Esophagus squamous epithelium (tissue), 5 donors: Measurements from ENCODE around the gene SCOC. TPM values are rescaled to one million over a fixed set of nuclear protein-coding genes. Genes with fewer than 3 reads are reported as not detected.

Source experiments
- DNase-seq: peaks from one replicate; lab custom pipeline; 2025; lab: John Stamatoyannopoulos, UW
- H3K27ac ChIP-seq, 4 donors: fragments of 200-600 bp; sonication (generic); one replicate each; pipeline ENCODE4 v1.5.1; 2016 to 2019; ENCODE audit warnings: mild to moderate bottlenecking in 1 of 4
- H3K27me3 ChIP-seq, 4 donors: fragments of 200-600 bp; sonication (generic); 1 replicate in 3 of 4; 2 replicates in 1 of 4; pipeline versions ENCODE4 v1.5.1 to v1.6.0; 2017 to 2021; ENCODE audit warnings: antibody characterized with exemption in 1 of 4
- H3K36me3 ChIP-seq, 3 donors: fragments of 200-600 bp; sonication (generic); one replicate each; pipeline ENCODE4 v1.5.1; 2016 to 2019
- H3K4me1 ChIP-seq, 3 donors: fragments of 200-600 bp; sonication (generic); one replicate each; pipeline ENCODE4 v1.5.1; 2017 to 2019
- H3K4me3 ChIP-seq, 4 donors: fragments of 200-600 bp; sonication (generic); 1 replicate in 3 of 4; 2 replicates in 1 of 4; pipeline ENCODE4 v1.5.1; 2016 to 2019; ENCODE audit warnings: mild to moderate bottlenecking in 2 of 4, moderate library complexity in 1 of 4
- H3K9me3 ChIP-seq, 3 donors: fragments of 200-600 bp; sonication (generic); one replicate each; pipeline ENCODE4 v1.5.1; 2016 to 2019
- POLR2A ChIP-seq, 4 donors: fragments of 450-650 bp; IDR thresholded peaks; one replicate each; pipeline ENCODE4 v1.6.1; 2017; ENCODE audit warnings: antibody characterized with exemption in 4 of 4, mild to moderate bottlenecking in 4 of 4, moderate library complexity in 3 of 4
- WGBS, 2 donors: methylation state at CpG; one replicate each; pipeline ENCODE4 v1.1.5; 2018; 5-methylcytosine and 5-hydroxymethylcytosine counted together
- intact Hi-C: fragments of 100-400 bp; cut with DNase I; formaldehyde crosslinking; loops from one replicate; pipeline ENCODE4 v1.15.0; 2022
- total RNA-seq, 4 donors: library from RNA; depleted of rRNA; stranded (reverse); fragments of >200 nt; gene quantifications; one replicate each; pipeline ENCODE4 v1.1.0, GENCODE V29; 2016
- TF ChIP-seq, protein P1 (sequence below), 6 experiments: fragments of 450-650 bp in 4 of 6; fragments of 200-600 bp in 2 of 6; sonication (generic) in 2 of 6; IDR thresholded peaks; one replicate each; pipeline ENCODE4 v1.5.1; 2016 to 2019; ENCODE audit warnings: antibody characterized with exemption in 6 of 6, mild to moderate bottlenecking in 4 of 6, moderate library complexity in 4 of 6
- donor health status: DM: yes; HTN: yes; CAD: no.

SCOC gene
- total RNA-seq, 4 donors from 2014 or later = 39.1 to 73.6 (median 50.8) TPM

DNA sequence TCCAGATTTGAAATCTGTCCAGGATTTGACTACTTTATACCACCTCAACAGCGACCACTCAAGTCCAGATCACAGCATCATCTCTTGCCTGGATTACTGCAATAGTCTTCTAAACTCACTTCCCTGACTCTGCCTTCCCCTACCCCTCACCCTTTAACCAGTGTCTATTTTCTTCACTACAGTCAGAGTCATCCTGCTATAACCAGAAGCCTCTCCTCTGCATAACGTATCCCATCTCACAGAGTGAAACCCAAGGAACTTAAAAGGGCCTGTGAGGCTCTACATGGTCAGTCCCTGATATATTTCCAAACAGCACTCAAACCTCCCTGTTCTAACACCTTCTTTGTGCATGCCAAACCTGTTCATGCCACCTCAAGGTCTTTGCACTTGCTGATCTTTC lies 40.7 kb upstream of the SCOC start:
- Histone ChIP-seq H3K4me3 (no peak overlapping the region), H3K36me3 (no peaks in the 10 kb centered on the region), H3K27ac (no peak overlapping the region), H3K4me1 (peaks cover 0 to 4% (median 0%) of the 10 kb centered on the region in 3 donors), H3K9me3 (no peaks in the 10 kb centered on the region), H3K27me3 (no peaks in the 10 kb centered on the region)
- 82% methylated on average over 2 of the region's 2 CpGs for WGBS, 2 donors
- intact Hi-C loops = no loop called here
- no peak for TF ChIP-seq POLR2A (IDR thresholded peaks at IDR 0.05)
- no peak for DNase-seq

DNA sequence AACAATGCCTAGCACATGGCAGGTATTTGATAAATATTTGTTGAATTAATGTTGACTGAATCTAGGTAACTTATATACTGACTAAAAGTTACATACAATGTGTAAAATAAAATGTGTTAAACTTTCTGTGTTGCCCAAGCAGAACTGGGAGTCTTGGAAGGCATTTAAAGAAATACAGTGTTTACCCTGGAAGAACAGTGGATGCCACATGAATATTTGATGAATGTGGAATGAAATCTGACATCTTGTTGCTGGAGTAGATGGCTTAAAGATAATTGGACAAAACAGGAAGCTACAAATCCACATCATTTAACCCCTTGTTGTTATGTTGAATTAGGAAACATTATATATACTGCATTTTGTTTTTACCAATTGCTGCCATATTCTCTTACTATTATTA lies 39.9 kb upstream of the SCOC start:
- Histone ChIP-seq H3K27ac (no peak overlapping the region), H3K4me1 (peaks cover 0 to 4% (median 0%) of the 10 kb centered on the region in 3 donors), H3K4me3 (no peak overlapping the region), H3K9me3 (no peaks in the 10 kb centered on the region), H3K27me3 (no peaks in the 10 kb centered on the region), H3K36me3 (no peaks in the 10 kb centered on the region)
- intact Hi-C loops = no loop called here
- DNase-seq = no peak
- TF ChIP-seq, protein P1, sequence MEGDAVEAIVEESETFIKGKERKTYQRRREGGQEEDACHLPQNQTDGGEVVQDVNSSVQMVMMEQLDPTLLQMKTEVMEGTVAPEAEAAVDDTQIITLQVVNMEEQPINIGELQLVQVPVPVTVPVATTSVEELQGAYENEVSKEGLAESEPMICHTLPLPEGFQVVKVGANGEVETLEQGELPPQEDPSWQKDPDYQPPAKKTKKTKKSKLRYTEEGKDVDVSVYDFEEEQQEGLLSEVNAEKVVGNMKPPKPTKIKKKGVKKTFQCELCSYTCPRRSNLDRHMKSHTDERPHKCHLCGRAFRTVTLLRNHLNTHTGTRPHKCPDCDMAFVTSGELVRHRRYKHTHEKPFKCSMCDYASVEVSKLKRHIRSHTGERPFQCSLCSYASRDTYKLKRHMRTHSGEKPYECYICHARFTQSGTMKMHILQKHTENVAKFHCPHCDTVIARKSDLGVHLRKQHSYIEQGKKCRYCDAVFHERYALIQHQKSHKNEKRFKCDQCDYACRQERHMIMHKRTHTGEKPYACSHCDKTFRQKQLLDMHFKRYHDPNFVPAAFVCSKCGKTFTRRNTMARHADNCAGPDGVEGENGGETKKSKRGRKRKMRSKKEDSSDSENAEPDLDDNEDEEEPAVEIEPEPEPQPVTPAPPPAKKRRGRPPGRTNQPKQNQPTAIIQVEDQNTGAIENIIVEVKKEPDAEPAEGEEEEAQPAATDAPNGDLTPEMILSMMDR (IDR thresholded peaks at IDR 0.05) = no peak
- no peak for TF ChIP-seq POLR2A (IDR thresholded peaks at IDR 0.05)

DNA sequence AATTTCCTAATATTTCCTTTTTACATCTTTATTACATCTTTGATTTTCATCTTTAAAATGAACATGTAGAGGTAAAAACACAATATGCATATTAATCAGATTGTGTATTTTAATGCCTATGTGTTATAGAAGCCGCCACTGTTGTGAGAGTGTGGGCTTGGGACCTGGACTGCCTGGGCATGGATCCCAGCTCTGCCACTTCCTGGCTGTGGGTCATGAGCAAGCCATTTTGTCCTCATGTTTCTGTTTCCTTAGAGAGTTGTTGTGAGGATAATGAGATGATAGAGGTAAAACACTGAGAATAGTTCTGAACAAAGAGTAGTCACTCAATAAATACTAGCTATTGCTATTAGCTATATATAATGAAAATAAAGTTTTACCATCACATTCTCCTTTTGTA lies 38.4 kb upstream of the SCOC start:
- Histone ChIP-seq H3K4me1 (peaks cover 0 to 4% (median 0%) of the 10 kb centered on the region in 3 donors), H3K4me3 (no peak overlapping the region), H3K36me3 (no peaks in the 10 kb centered on the region), H3K9me3 (no peaks in the 10 kb centered on the region), H3K27me3 (no peaks in the 10 kb centered on the region), H3K27ac (no peak overlapping the region)
- TF ChIP-seq POLR2A (IDR thresholded peaks at IDR 0.05) = no peak
- TF ChIP-seq, protein P1 (IDR thresholded peaks at IDR 0.05) = no peak
- intact Hi-C loops = no loop called here
- 67 to 88% methylated on average over 1 of the region's 1 CpG for WGBS, 2 donors
- DNase-seq = no peak

DNA sequence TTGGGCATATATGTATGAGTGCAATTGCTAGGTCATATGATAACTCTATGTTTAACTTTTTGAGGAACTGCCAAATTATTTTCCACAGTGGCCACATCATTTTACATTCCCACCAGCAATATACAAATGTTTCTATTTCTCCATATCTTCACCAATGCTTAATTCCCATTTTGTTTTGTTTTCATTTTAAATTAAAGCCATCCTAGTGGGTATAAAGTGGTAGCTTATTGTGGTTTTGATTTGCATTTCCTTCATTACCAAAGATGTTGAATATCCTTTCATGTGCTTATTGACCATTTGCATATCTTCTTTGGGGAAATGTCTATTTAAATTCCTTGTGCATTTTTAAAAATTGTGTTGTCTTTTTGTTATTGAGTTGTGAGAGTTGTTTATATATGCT lies 36.7 kb upstream of the SCOC start:
- H3K27ac ChIP-seq = no peak overlapping the region
- H3K36me3 ChIP-seq = no peaks in the 10 kb centered on the region
- no peak for DNase-seq
- no peaks in the 10 kb centered on the region for H3K9me3 ChIP-seq
- peaks cover 0 to 4% (median 0%) of the 10 kb centered on the region in 3 donors for H3K4me1 ChIP-seq
- intact Hi-C loops = no loop called here
- TF ChIP-seq, protein P1 (IDR thresholded peaks at IDR 0.05) = no peak
- H3K27me3 ChIP-seq = no peaks in the 10 kb centered on the region
- H3K4me3 ChIP-seq = no peak overlapping the region

DNA sequence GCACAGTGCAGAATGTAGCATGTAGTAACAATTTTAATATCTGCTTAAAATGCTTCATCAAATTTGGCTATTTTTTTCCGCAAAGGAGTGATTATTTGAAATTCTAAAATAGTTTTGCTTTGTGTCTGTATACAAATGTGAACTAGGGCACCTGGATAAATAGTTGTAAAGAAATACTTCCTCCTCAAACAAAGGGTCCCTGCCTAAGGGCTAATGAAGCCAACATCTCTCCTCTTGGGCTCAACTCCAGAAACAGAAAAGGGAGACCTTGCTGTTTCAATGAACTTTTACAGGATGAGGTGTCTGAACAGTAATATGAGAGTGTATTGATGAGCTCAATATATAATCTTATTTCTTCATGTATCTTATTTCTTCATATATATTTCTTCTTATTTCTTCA lies 30.8 kb upstream of the SCOC start:
- Histone ChIP-seq H3K36me3 (no peaks in the 10 kb centered on the region), H3K9me3 (no peaks in the 10 kb centered on the region), H3K27ac (no peak overlapping the region), H3K27me3 (no peaks in the 10 kb centered on the region), H3K4me1 (peaks cover 0 to 12% (median 0%) of the 10 kb centered on the region in 3 donors), H3K4me3 (no peak overlapping the region)
- intact Hi-C loops = no loop called here
- DNase-seq = no peak
- TF ChIP-seq, protein P1 (IDR thresholded peaks at IDR 0.05) = no peak
- no peak for TF ChIP-seq POLR2A (IDR thresholded peaks at IDR 0.05)
- 74 to 79% methylated on average over 1 of the region's 1 CpG for WGBS, 2 donors

DNA sequence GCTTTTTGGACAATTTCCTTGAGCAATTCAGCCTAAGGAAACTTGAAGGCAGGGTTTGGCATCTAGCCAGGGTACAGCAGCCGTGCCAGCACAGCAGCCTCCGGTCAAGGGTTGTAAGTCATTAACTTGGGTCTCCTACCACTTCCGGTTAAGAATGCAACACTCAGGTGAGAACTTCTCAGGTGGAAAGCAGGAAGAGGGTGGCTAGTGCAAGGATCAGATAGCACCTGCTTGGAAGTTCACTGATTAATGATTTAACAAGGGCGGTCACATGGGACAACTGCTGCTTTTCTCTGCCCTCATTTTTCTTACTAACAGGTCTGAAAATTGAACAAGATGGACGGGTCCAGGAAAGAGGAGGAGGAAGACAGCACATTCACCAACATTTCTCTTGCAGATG lies 30.1 kb upstream of the SCOC start:
- WGBS, 2 donors = 19 to 24% methylated on average over 5 of the region's 5 CpGs
- H3K27ac ChIP-seq = no peak overlapping the region
- DNase-seq = no peak
- no peaks in the 10 kb centered on the region for H3K27me3 ChIP-seq
- H3K4me3 ChIP-seq = no peak overlapping the region
- H3K9me3 ChIP-seq = no peaks in the 10 kb centered on the region
- TF ChIP-seq, protein P1 (IDR thresholded peaks at IDR 0.05) = no peak
- no peak for TF ChIP-seq POLR2A (IDR thresholded peaks at IDR 0.05)
- intact Hi-C loops = no loop called here
- peaks cover 0 to 12% (median 0%) of the 10 kb centered on the region in 3 donors for H3K4me1 ChIP-seq
- no peaks in the 10 kb centered on the region for H3K36me3 ChIP-seq
